DOHH2 (cell line): Measurements from ENCODE around the gene LIX1L.

Experiments
- H3F3A ChIP-seq: fragments of 200-600 bp; sonication (generic), shearing (Covaris generic); 2 replicates; pipeline ENCODE4 v1.6.0; 2016; ENCODE audit warnings: antibody characterized with exemption, mild to moderate bottlenecking; ENCODE audit not compliant: control insufficient read depth, insufficient read depth
- H3K27ac ChIP-seq: fragments of 200-600 bp; sonication (generic); 2 replicates; pipeline ENCODE4 v1.5.1; 2014; ENCODE audit warnings: low read depth, mild to moderate bottlenecking, low read length, moderate library complexity
- H3K27me3 ChIP-seq: fragments of 200-600 bp; sonication (generic); 2 replicates; pipeline ENCODE4 v1.6.1; 2014; ENCODE audit warnings: mild to moderate bottlenecking, low read length, mixed read lengths; ENCODE audit not compliant: control insufficient read depth
- H3K36me3 ChIP-seq: fragments of 200-600 bp; sonication (generic); 2 replicates; pipeline ENCODE4 v1.6.1; 2014; ENCODE audit warnings: mild to moderate bottlenecking, low read length, moderate library complexity, mixed read lengths; ENCODE audit not compliant: control insufficient read depth
- H3K4me1 ChIP-seq: fragments of 200-600 bp; sonication (generic); 2 replicates; pipeline ENCODE4 v1.6.1; 2014; ENCODE audit warnings: mild to moderate bottlenecking, low read length, mixed read lengths; ENCODE audit not compliant: control insufficient read depth
- H3K4me2 ChIP-seq: fragments of 200-600 bp; sonication (generic); 2 replicates; pipeline ENCODE4 v1.6.0; 2014; ENCODE audit warnings: mild to moderate bottlenecking, low read length, moderate library complexity
- H3K4me3 ChIP-seq: fragments of 200-600 bp; sonication (generic); 2 replicates; pipeline ENCODE4 v1.5.1; 2014; ENCODE audit warnings: mild to moderate bottlenecking, low read length, mixed read lengths
- H3K79me2 ChIP-seq: fragments of 200-600 bp; sonication (generic); 2 replicates; pipeline ENCODE4 v1.6.1; 2014; ENCODE audit warnings: mild to moderate bottlenecking, low read length, mixed read lengths; ENCODE audit not compliant: control insufficient read depth
- H3K9me2 ChIP-seq: fragments of 200-600 bp; sonication (generic); replicated peaks from 2 replicates; pipeline ENCODE4 v1.6.1; 2014; ENCODE audit warnings: mild to moderate bottlenecking, low read length, mixed read lengths; ENCODE audit not compliant: control insufficient read depth
- H3K9me3 ChIP-seq: fragments of 200-600 bp; sonication (generic); 2 replicates; pipeline ENCODE4 v1.6.1; 2014; ENCODE audit warnings: antibody characterized with exemption, low read length, mixed read lengths; ENCODE audit not compliant: control insufficient read depth, insufficient read depth
- H4K20me1 ChIP-seq: fragments of 200-600 bp; sonication (generic); 2 replicates; pipeline ENCODE4 v1.6.0; 2014; ENCODE audit warnings: low read depth, mild to moderate bottlenecking, antibody characterized with exemption, low read length, moderate library complexity; ENCODE audit not compliant: control insufficient read depth, insufficient read depth
- CTCF ChIP-seq: fragments of 200-600 bp; sonication (generic); IDR thresholded peaks from one replicate; pipeline ENCODE4 v1.5.1; 2014; ENCODE audit warnings: antibody characterized with exemption, mild to moderate bottlenecking, low read depth, low read length; ENCODE audit not compliant: poor library complexity, severe bottlenecking
- EZH2phosphoT487 ChIP-seq: fragments of 200-600 bp; sonication (generic); IDR thresholded peaks from 2 replicates; pipeline ENCODE4 v1.6.1; 2017; ENCODE audit warnings: borderline replicate concordance, mild to moderate bottlenecking, antibody characterized with exemption, low read length, moderate library complexity, mixed read lengths

LIX1L gene

GRCh38 chr1:145987926-145988325 is 30.1 kb upstream of the LIX1L start:
- Histone ChIP-seq H3K4me3 (no peak overlapping the region), H3F3A (peaks cover 30% of the 10 kb centered on the region), H3K9me2 (no peaks in the 10 kb centered on the region), H3K79me2 (no peaks in the 10 kb centered on the region), H3K4me1 (peaks cover 35% of the 10 kb centered on the region), H3K4me2 (peak overlapping the region; percentile 26; the same call in 1 of the 2 replicates), H3K36me3 (peaks cover 10% of the 10 kb centered on the region), H3K9me3 (no peaks in the 10 kb centered on the region), H4K20me1 (no peaks in the 10 kb centered on the region), H3K27me3 (no peaks in the 10 kb centered on the region), H3K27ac (no peak overlapping the region)
- TF ChIP-seq CTCF: no peak
- no peak for TF ChIP-seq EZH2phosphoT487

GRCh38 chr1:145986551-145986950 is 28.7 kb upstream of the LIX1L start:
- Histone ChIP-seq H3F3A (peaks cover 16% of the 10 kb centered on the region), H3K9me3 (no peaks in the 10 kb centered on the region), H3K4me1 (peaks cover 43% of the 10 kb centered on the region), H3K4me3 (no peak overlapping the region), H3K9me2 (no peaks in the 10 kb centered on the region), H3K27ac (no peak overlapping the region), H4K20me1 (no peaks in the 10 kb centered on the region), H3K79me2 (no peaks in the 10 kb centered on the region), H3K4me2 (no peak overlapping the region), H3K27me3 (no peaks in the 10 kb centered on the region), H3K36me3 (no peaks in the 10 kb centered on the region)
- TF ChIP-seq CTCF (no peak), EZH2phosphoT487 (no peak)

- Histone ChIP-seq H3K36me3 (no peaks in the 10 kb centered on the region), H3K4me1 (peaks cover 51% of the 10 kb centered on the region), H4K20me1 (no peaks in the 10 kb centered on the region), H3F3A (peaks cover 8% of the 10 kb centered on the region), H3K27me3 (no peaks in the 10 kb centered on the region), H3K79me2 (no peaks in the 10 kb centered on the region), H3K4me3 (no peak overlapping the region), H3K27ac (no peak overlapping the region), H3K9me3 (no peaks in the 10 kb centered on the region), H3K9me2 (no peaks in the 10 kb centered on the region), H3K4me2 (no peak overlapping the region)
- TF ChIP-seq EZH2phosphoT487 (no peak), CTCF (no peak)
These were observed 28.0 kb upstream of the LIX1L start for GRCh38 chr1:145985502-145986439.
